Measurements from ENCODE around the gene STK33. TPM values are rescaled to one million over a fixed set of nuclear protein-coding genes. Genes with fewer than 3 reads are reported as not detected.

Gene STK33
- total RNA-seq, 1 experiment from 2014 or later, result 19.5 TPM

GRCh38 chr11:8347978-8348377 is 246.1 kb downstream of the STK33 start:
- Mint-ChIP-seq H3K4me1 (peaks cover 4% of the 10 kb centered on the region in 2 experiments), H3K27me3 (ENCODE audit: low read depth) (peaks cover 2% of the 10 kb centered on the region), H3K36me3 (ENCODE audit: insufficient read depth in 1 of 3, low read depth in 3 of 3) (no peaks in the 10 kb centered on the region), H3K4me3 (no peak overlapping the region), H3K27ac (no peak overlapping the region; a peak in 1 of 7 replicates), H3K9me3 (peaks cover 0 to 4% of the 10 kb centered on the region in 2 experiments; a peak in 3 of 5 replicates)
- Histone ChIP-seq H3K27me3 (ENCODE audit: insufficient read depth, low read length) (no peaks in the 10 kb centered on the region), H3K79me1 (ENCODE audit: insufficient read depth, low read depth, low read length, poor library complexity, severe bottlenecking) (no peaks in the 10 kb centered on the region), H3K9me3 (ENCODE audit: control insufficient read depth, low read depth, low read length) (no peaks in the 10 kb centered on the region), H2BK20ac (ENCODE audit: low read depth, low read length, poor library complexity, severe bottlenecking) (no peak overlapping the region), H3K18ac (ENCODE audit: insufficient read length, low read depth, low read length) (no peak overlapping the region), H2BK5ac (ENCODE audit: insufficient read length, low read length) (no peak overlapping the region), H3K23ac (ENCODE audit: insufficient read length, low read depth, low read length) (no peak overlapping the region), H4K5ac (ENCODE audit: insufficient read length, low read depth, low read length) (no peak overlapping the region), H3K4me1 (ENCODE audit: insufficient read depth, low read length) (no peaks in the 10 kb centered on the region), H3K23me2 (ENCODE audit: insufficient read length, low read depth, low read length, poor library complexity, severe bottlenecking) (no peaks in the 10 kb centered on the region), H3K56ac (ENCODE audit: insufficient read length, low read depth, low read length) (no peak overlapping the region), H2BK12ac (ENCODE audit: insufficient read length, low read depth, low read length) (no peak overlapping the region), H3K79me2 (ENCODE audit: insufficient read depth, low read length) (no peaks in the 10 kb centered on the region), H3T11ph (ENCODE audit: low read length) (no peak overlapping the region), H2BK15ac (ENCODE audit: low read depth, low read length) (no peak overlapping the region), H2BK120ac (ENCODE audit: low read depth, low read length, poor library complexity, severe bottlenecking) (no peak overlapping the region), H3K9ac (ENCODE audit: extremely low read depth, insufficient read length, low read length) (no peak overlapping the region), H2AFZ (ENCODE audit: low read length) (no peak overlapping the region), H2AK5ac (ENCODE audit: insufficient read length, low read length) (no peak overlapping the region), H4K8ac (replicated peaks; ENCODE audit: insufficient read length, low read depth, low read length) (no peak overlapping the region), H4K91ac (ENCODE audit: insufficient read length, low read depth, low read length) (no peak overlapping the region), H3K14ac (ENCODE audit: insufficient read depth, low read length) (no peak overlapping the region), H3K27ac (ENCODE audit: insufficient read length, low read depth, low read length) (no peak overlapping the region), H4K20me1 (ENCODE audit: control insufficient read depth, insufficient read depth, insufficient read length) (no peaks in the 10 kb centered on the region), H3K4ac (ENCODE audit: low read depth, low read length) (no peak overlapping the region), H3K4me2 (ENCODE audit: insufficient read depth, insufficient read length, low read length) (no peak overlapping the region)
- WGBS (ENCODE audit: extremely low coverage, insufficient read length, low lambda C conversion rate), result no CpG with 5 or more reads among the region's 2 CpGs
- TF ChIP-seq CTCF (conservative IDR thresholded peaks at IDR 0.05), result no peak
- DNase-seq, result no peak

Measured in H9 (cell line).